ENCODE measurements around the gene SLC8A2.

Gene SLC8A2

DNA sequence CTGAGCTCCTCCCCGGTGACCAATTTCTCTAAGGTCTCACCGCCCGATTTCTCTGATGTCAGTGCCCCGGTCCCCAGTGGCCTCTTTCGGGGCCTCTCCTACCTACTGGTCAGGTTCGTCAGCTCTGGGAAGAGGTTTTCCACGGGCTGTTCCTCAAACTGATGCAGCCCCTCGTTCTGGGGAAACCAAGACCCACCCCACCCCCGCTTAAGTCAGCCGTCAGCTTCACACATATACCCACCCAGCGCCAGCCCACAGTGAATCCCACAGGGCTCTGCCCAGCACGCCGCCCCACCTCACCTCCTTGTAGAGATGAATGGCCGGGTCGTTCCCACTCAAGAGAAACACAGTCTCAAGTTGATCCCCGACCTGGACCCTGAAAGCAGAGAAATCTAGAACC is 9.0 kb upstream of the SLC8A2 start:
- H3K9me2 ChIP-seq (replicated peaks; ENCODE audit: control insufficient read depth, low read length) = no peaks in the 10 kb centered on the region
- peaks cover 14% of the 10 kb centered on the region for H3F3A ChIP-seq (ENCODE audit: control insufficient read depth, insufficient read depth)
- no peak overlapping the region for H3K4me3 ChIP-seq (ENCODE audit: low read length)
- no peak overlapping the region for H3K27ac ChIP-seq (ENCODE audit: low read depth, low read length)
- TF ChIP-seq EZH2phosphoT487 (IDR thresholded peaks at IDR 0.05; ENCODE audit: borderline replicate concordance, low read length) = no peak
- no peak for TF ChIP-seq CTCF (IDR thresholded peaks at IDR 0.05; ENCODE audit: low read depth, low read length, poor library complexity, severe bottlenecking)
- no peaks in the 10 kb centered on the region for H4K20me1 ChIP-seq (ENCODE audit: control insufficient read depth, insufficient read depth, low read depth, low read length)
- peaks cover 14% of the 10 kb centered on the region for H3K79me2 ChIP-seq (ENCODE audit: control insufficient read depth, low read length)
- H3K27me3 ChIP-seq (ENCODE audit: control insufficient read depth, low read length) = no peaks in the 10 kb centered on the region
- peaks cover 12% of the 10 kb centered on the region for H3K36me3 ChIP-seq (ENCODE audit: control insufficient read depth, low read length)
- H3K4me2 ChIP-seq (ENCODE audit: low read length) = no peak overlapping the region
- H3K9me3 ChIP-seq (ENCODE audit: control insufficient read depth, insufficient read depth, low read length) = no peaks in the 10 kb centered on the region
- H3K4me1 ChIP-seq (ENCODE audit: control insufficient read depth, low read length) = peaks cover 16% of the 10 kb centered on the region

GRCh38 chr19:47479701-47480503 is 8.2 kb upstream of the SLC8A2 start:
- H3K27ac ChIP-seq (ENCODE audit: low read depth, low read length) = no peak overlapping the region
- no peaks in the 10 kb centered on the region for H4K20me1 ChIP-seq (ENCODE audit: control insufficient read depth, insufficient read depth, low read depth, low read length)
- H3K9me2 ChIP-seq (replicated peaks; ENCODE audit: control insufficient read depth, low read length) = no peaks in the 10 kb centered on the region
- H3K4me2 ChIP-seq (ENCODE audit: low read length) = no peak overlapping the region
- H3K36me3 ChIP-seq (ENCODE audit: control insufficient read depth, low read length) = peaks cover 5% of the 10 kb centered on the region
- TF ChIP-seq CTCF (IDR thresholded peaks at IDR 0.05; ENCODE audit: low read depth, low read length, poor library complexity, severe bottlenecking) (no peak), EZH2phosphoT487 (IDR thresholded peaks at IDR 0.05; ENCODE audit: borderline replicate concordance, low read length) (no peak)
- peaks cover 6% of the 10 kb centered on the region for H3K79me2 ChIP-seq (ENCODE audit: control insufficient read depth, low read length)
- no peaks in the 10 kb centered on the region for H3K9me3 ChIP-seq (ENCODE audit: control insufficient read depth, insufficient read depth, low read length)
- peaks cover 7% of the 10 kb centered on the region for H3F3A ChIP-seq (ENCODE audit: control insufficient read depth, insufficient read depth)
- H3K4me1 ChIP-seq (ENCODE audit: control insufficient read depth, low read length) = peaks cover 8% of the 10 kb centered on the region
- no peak overlapping the region for H3K4me3 ChIP-seq (ENCODE audit: low read length)
- no peaks in the 10 kb centered on the region for H3K27me3 ChIP-seq (ENCODE audit: control insufficient read depth, low read length)

- Histone ChIP-seq H3K27me3 (ENCODE audit: control insufficient read depth, low read length) (0 out of 2 replicates have a peak, but pooled peaks cover 2% of the 10 kb centered on the region), H3K36me3 (ENCODE audit: control insufficient read depth, low read length) (no peaks in the 10 kb centered on the region), H3F3A (ENCODE audit: control insufficient read depth, insufficient read depth) (peaks cover 6% of the 10 kb centered on the region; the same call in 1 of the 2 replicates), H3K4me3 (ENCODE audit: low read length) (no peak overlapping the region), H3K27ac (ENCODE audit: low read depth, low read length) (no peak overlapping the region), H3K9me3 (ENCODE audit: control insufficient read depth, insufficient read depth, low read length) (no peaks in the 10 kb centered on the region), H3K9me2 (replicated peaks; ENCODE audit: control insufficient read depth, low read length) (no peaks in the 10 kb centered on the region), H3K4me2 (ENCODE audit: low read length) (no peak overlapping the region), H4K20me1 (ENCODE audit: control insufficient read depth, insufficient read depth, low read depth, low read length) (no peaks in the 10 kb centered on the region), H3K4me1 (ENCODE audit: control insufficient read depth, low read length) (0 out of 2 replicates have a peak, but pooled peaks cover 2% of the 10 kb centered on the region), H3K79me2 (ENCODE audit: control insufficient read depth, low read length) (no peaks in the 10 kb centered on the region)
- TF ChIP-seq CTCF (IDR thresholded peaks at IDR 0.05; ENCODE audit: low read depth, low read length, poor library complexity, severe bottlenecking) = no peak
- TF ChIP-seq EZH2phosphoT487 (IDR thresholded peaks at IDR 0.05; ENCODE audit: borderline replicate concordance, low read length) = no peak
These were observed 4.8 kb upstream of the SLC8A2 start for GRCh38 chr19:47476438-47476972.
